NCI-H2029 (cell line): ENCODE results near the gene NAXD.
"Not testable (repeated sequence)": the region's sequence is repeated elsewhere in the genome, so short reads cannot be mapped to it uniquely, and the experiment has no call there.

Source experiments
- DNase-seq: peaks from one replicate; lab custom pipeline; 2025; lab: John Stamatoyannopoulos, UW

Gene NAXD

GRCh38 chr13:110644892-110645521 is 29.7 kb downstream of the NAXD start:
- peak; percentile 79 for DNase-seq

DNA sequence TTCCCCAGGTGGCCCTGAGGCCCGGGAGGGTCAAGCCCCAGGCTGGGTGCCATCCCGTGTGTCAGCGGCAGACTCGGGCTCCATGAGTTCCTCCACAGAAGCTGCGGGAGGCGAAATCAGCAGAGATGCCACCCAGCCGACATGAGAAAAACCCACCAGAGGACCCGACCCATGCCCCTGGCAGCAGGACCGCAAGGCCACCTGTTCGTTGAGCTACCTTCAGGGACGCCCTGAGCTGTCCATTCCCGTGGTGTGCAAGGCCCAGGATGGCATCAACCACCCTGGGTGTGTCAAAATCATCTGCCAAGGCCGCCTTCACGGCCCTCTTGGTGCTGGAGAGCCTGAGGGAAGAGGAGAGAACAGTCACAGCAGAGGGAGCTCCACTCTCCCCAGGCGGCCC is 30.4 kb downstream of the NAXD start:
- no peak for DNase-seq

- no peak for DNase-seq
These were observed 31.4 kb downstream of the NAXD start for GRCh38 chr13:110646442-110647364.

DNA sequence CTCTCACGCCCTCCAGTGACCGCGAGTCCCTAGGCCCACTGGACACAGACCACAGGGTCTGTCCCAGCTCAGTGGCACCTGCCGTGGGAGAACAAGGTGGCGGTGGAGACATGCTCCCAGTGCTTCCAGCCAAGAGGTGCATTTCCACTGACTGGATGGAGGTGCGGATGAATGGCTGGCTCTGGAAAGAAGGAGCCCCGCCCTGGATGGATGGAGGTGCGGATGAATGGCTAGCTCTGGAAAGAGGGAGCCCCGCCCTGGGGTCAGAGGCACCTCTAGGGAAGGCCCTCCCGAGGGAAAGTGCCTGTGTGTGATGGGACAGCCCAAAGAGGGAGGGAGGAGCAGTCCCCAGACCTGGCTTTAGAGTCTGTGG is 32.0 kb downstream of the NAXD start:
- DNase-seq: no peak

- DNase-seq: no peak
These were observed 32.9 kb downstream of the NAXD start for GRCh38 chr13:110648146-110648819.

DNA sequence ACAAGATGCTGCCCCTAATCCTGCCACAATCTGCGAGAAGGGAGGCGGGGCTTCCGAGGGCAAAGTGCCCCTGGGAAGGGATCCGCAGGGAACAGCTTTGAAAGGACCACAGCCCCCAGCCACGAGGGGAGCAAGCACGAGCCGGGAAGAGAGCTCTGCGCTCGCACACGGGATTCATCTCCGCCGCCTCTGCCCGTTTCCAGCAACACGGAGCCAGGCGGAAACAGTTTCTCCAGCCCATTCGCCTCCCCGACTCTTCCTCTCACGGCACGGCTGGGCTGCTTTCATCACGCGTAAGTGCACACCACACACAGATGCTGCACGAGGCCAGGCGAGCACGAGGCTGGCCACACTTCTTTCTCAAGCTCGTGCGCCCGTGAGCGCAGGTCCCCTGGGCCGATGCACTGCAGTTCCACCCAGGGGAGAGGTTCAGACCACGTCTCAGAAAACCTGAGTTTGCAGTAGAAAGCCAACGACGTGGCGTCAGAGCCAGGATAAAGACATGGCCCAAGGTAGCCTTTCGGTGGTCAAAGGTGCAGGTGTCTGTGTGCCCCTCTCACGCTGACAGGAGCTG is 33.6 kb downstream of the NAXD start:
- no peak for DNase-seq

DNA sequence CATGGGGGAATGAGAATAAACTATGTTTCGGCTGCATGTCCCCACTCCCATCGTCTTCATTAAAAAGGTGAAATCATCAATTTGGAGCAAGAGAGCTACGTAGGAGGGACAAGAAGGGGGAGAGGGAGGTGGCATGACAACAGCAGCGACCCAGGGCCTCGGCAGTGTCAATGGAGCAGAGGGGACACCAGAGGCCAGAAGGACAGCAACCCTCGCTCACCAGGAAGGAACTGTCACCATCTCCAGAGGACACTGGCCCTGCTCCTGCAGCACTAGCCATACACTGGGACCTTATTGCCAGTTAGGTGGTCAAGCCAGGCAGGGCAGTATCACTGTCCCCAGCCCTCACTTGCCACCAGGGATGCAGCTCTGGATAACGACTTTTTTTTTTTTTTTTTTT is 34.2 kb downstream of the NAXD start:
- no peak for DNase-seq

DNA sequence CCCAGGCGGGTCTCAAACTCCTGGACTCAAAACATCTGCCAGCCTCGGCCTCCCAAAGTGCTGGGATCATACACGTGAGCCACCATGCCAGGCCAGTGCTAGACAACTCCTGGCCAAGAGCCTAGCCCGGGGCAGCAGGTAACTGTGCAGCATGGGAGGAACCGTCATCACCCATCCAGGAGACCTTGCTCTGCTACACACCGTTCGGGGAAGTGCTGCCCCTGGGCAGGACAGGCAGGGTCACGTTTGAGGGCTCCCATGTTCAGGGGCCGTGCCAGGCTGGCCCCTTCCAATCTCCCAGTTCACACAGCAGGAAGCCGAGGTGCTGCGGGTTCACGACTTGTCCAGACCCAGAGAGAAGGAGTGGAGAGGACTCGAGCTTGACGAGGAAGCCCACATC is 35.1 kb downstream of the NAXD start:
- DNase-seq: no peak

DNA sequence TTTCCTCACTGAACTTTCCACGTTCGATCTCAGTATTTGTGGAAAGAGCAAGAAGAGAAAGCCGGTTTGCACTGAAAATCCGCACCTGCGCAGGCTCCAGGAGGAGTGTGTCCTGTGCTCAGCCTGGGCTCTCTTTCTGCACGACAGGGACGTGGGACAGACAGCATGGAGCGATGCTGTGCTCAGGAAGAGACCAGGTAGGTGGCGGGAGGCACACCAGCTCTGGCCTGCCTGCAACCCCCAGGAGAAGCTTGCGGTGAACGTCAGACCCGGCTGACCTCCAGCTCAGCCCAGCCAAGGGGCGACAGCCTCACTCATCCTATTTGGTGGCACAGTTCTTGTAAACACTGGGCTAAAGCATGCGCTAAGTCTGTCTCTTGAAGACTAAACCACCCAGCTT is 35.9 kb downstream of the NAXD start:
- no peak for DNase-seq

- no peak for DNase-seq
These were observed 36.4 kb downstream of the NAXD start for GRCh38 chr13:110651726-110652230.

- DNase-seq: no peak
These were observed 36.9 kb downstream of the NAXD start for GRCh38 chr13:110652231-110652730.

GRCh38 chr13:110652764-110653163 is 37.4 kb downstream of the NAXD start:
- DNase-seq: no peak

DNA sequence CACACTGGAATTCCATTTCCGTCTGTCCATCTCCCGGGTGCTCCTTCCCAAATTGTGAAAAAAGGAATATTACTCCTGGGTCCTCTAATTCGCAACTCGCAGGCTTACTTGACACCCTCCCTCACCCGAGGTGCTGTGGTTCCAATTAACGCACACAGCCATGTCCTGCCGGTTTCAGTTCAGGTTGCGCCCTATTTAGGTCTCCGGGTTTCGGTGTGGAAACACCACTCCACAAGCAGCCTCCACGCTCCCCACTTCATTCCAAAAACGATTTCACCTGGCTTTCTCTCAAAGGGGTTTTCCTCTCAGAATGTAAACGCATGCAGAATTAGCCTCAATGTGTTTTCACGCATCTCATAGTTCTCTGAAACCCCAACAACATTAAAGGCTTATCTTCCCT is 37.9 kb downstream of the NAXD start:
- DNase-seq: no peak

DNA sequence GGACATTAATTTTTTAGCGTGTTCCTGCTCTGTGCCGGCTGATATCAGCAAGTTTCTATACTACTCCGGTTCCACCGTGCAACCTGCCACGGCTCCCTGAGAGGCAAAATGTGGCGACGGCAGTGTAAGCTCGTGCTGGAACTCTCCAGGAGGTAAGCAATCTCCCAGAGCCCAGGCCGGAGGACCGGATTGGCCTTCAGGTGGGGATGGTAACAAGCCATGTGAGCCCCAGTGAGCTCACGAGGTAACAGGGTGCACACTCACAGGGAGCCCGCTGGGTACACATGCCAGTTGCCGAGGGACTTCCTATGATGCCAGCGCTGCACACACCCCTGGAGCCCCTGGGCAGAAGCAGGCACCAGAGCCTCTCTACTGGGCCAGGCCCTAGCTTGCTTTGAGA is 38.5 kb downstream of the NAXD start:
- no peak for DNase-seq

DNA sequence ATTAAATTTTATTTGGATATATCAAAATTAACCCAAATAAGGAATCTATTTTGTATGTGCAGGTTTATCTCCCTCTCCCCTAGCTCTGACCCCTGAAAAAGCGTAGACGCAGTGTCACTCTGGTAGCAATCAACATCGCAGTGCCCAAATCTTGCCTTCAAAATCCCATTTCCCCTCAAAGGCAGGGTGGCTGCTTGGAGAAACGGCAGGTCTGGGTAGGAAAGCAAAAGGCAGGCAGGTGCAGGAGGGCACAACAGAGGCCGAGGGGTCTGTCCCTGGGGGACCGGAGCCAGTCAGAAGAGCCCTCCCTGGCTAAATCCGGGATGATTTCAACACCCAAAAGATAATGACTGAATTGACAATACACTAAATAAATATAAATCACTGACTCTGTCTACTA is 41.9 kb downstream of the NAXD start:
- DNase-seq: no peak

DNA sequence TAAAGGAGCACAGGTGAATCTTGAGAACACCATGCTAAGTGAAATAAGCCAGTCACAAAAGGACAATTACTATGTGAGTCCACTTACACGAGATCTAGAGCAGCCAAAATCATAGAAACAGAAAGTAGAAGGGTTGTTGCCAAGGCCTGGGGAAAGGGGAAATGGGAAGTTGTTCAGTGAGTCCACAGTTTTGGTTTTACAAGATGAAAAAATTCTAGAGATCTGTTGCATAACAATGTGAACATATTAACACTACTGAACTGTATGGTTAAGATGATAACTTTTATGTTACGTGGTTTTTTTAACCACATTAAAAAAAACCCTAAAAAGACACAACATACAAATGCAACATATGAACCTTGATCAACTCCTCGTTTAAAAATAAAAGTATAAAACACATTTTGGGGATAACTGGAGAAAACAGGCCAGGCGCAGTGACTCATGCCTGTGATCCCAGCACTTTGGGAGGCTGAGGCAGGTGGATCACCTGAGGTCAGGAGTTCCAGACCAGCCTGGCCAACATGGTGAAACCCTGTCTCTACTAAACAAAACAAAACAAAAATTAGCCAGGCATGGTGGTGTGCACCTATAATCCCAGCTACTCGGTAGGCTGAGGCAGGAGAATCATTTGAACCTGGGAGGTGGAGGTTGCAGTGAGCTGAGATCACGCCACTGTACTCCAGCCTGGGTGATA is 43.0 kb downstream of the NAXD start:
- not testable (repeated sequence) for DNase-seq

DNA sequence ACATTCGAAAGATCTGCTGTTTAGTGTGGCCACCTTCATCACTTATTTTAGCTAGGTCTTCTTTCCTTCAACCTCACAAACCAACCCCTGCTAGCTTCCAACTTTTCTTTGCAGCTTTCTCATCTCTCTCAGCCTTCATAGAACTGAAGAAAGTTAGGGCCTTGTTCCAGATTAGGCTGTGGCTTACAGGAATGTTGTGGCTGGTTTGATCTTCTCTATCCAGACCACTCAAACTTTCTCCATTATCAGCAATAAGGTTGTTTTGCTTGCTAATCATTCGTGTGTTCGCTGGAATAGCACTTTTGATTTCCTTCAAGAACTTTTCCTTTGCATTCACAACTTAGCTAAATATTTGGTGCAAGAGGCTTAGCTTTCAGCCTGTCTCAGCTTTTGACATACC is 45.9 kb downstream of the NAXD start:
- DNase-seq: no peak

DNA sequence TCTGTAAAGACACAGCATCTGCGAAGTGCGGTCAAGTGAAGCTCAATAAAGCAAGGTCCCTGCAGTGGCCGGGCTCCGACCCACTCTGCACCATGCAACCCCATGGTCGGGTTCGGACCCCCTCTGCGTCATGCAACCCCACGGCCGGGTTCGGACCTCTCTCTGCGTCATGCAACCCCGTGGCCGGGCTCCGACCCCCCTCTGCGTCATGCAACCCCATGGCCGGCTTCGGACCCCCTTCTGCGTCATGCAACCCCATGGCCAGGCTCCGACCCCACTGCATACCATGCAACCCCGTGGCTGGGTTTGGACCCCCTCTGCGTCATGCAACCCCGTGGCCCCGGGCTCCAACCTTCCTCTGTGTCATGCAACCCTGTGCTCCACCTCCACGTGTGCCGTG is 46.7 kb downstream of the NAXD start:
- DNase-seq: no peak

DNA sequence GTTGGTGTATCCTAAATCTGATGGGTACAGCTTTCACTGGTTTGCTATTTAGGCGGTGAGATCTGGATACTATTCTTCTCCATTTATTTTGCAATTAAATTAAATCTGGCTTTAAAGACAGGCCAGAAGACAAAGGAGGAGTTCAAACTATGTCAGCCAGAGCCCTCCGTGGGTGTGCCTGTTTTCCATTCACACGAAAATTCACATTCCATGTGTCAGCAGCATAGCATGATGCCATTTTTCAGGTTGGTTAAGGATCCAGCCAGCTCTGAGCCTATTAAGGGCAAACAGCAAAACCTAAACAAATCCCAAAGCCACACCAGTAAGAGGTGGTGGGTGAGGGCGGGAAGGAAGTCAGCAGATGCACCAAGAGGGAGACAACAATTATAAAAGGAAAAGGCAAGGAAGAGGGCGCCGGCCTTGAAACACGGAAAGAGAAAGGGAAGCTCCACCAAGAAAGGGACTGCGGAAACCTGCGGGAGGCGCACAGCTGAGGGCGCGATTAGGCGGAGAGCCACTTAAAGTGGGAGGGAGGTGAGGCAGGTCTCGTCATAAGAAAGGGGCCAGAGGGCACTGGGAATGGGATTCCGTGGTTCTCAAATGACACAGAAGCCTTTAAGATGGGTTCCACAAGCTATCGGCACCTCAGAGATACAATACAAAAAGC is 47.6 kb downstream of the NAXD start:
- no peak for DNase-seq

GRCh38 chr13:110663491-110663890 is 48.1 kb downstream of the NAXD start:
- DNase-seq: no peak

DNA sequence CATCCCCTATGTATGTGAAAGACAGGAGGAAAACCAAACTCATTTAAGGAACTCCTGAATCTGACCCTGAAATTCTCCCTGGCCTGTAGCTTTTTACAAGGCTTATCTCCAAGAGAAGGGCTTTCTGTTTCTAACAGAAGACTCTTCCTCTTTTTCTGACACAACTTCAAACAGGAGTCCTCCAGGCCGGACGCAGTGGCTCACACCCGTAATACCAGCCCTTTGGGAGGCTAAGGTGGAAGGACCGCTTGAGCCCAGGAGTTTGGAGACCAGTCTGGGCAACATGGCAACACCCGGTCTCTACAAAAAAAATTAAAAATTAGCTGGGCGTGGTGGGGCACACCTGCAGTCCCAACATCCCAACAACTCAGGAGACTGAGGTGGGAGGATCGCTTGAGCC is 48.7 kb downstream of the NAXD start:
- no peak for DNase-seq
